HepG2 (cell line): ENCODE data around the gene SHOX.

Source experiments
- FOSL2 ChIP-seq: sonication (generic); formaldehyde crosslinking; IDR thresholded peaks from 2 replicates; pipeline ENCODE4 v1.4.0; 2020; ENCODE audit warnings: missing genetic modification reagents
- HOXA7 ChIP-seq: sonication (generic); formaldehyde crosslinking; IDR thresholded peaks from 2 replicates; pipeline ENCODE4 v1.8.1; 2022; ENCODE audit warnings: mild to moderate bottlenecking, missing genetic modification reagents, moderate library complexity
- KDM2A ChIP-seq: sonication (generic); formaldehyde crosslinking; IDR thresholded peaks from 2 replicates; pipeline ENCODE4 v1.4.0; 2020; ENCODE audit warnings: low read depth, missing genetic modification reagents, borderline replicate concordance
- KLF13 ChIP-seq: sonication (generic); formaldehyde crosslinking; IDR thresholded peaks from 2 replicates; pipeline ENCODE4 v1.4.0; 2020; ENCODE audit warnings: mild to moderate bottlenecking, missing genetic modification reagents
- RELA ChIP-seq: sonication (generic); formaldehyde crosslinking; IDR thresholded peaks from 2 replicates; pipeline ENCODE4 v1.4.0; 2020; ENCODE audit warnings: missing genetic modification reagents
- TCF12 ChIP-seq, 2 experiments: fragments of 450-650 bp in 1 of 2; sonication (generic) in 1 of 2; formaldehyde crosslinking in 1 of 2; IDR thresholded peaks; 2 replicates each; pipeline versions ENCODE4 v1.6.1 to v1.8.0; 2017 to 2022; ENCODE audit warnings: antibody characterized with exemption in 1 of 2, mild to moderate bottlenecking in 1 of 2, missing genetic modification reagents in 1 of 2, moderate library complexity in 1 of 2
- USF2 ChIP-seq, 2 experiments: sonication (generic) in 1 of 2; formaldehyde crosslinking in 1 of 2; IDR thresholded peaks; 2 replicates each; pipeline versions ENCODE4 v1.5.1 to v1.6.1; 2011 to 2020; ENCODE audit warnings: borderline replicate concordance in 1 of 2, low read depth in 1 of 2, low read length in 1 of 2, mild to moderate bottlenecking in 1 of 2, missing genetic modification reagents in 1 of 2, moderate library complexity in 1 of 2
- ZNF143 ChIP-seq: sonication (generic); formaldehyde crosslinking; IDR thresholded peaks from 2 replicates; pipeline ENCODE4 v1.4.0; 2020; ENCODE audit warnings: missing genetic modification reagents
- ZNF547 ChIP-seq: sonication (generic); formaldehyde crosslinking; IDR thresholded peaks from 2 replicates; pipeline ENCODE4 v1.5.1; 2020; ENCODE audit warnings: mild to moderate bottlenecking, missing genetic modification reagents

DNA sequence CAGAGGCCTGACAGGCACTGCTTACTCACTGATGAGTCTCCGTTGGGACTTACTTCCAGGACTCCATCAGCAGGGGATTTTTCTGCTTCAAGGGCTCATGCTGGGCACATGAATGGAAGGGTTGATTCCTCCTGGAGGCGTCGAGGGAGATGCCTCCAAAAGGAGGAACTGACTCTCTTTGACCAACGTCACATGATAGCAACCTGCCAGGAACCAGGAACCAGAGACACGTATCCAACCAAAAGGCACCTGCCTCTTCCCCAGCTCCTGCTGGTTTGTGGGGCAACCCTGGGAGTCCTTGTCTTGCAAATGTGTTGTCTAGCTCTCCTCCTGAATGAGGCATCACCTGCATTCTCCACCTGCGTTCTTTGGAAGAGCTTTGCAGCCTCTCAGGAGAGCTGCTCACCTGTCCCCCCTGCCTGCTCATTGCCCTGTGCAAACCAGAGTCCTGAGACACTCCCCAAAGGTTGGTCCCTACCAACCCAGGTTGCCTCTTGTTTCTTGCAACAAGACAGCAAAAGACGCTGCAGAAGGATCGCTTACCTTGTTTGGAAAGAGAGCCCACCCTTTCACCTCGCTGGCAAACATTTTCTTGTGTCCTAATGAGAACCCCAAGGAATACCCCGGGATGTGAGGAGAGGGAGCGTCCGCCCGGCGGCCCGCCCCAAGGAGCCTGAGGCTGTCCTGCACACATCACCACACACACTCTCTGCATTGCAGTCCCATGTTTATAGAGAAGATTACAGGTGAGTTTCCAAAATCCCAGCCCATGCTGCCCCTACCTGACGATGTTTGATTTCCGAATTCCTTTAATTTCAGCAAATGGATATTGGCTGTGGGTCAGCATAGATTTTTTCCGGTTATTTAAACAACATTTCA, 30.5 kb upstream of the SHOX start:
- no peak for TF ChIP-seq USF2 (IDR thresholded peaks at IDR 0.05; ENCODE audit: low read depth, low read length)
- no peak for TF ChIP-seq USF2 (CRISPR knock-in tag; IDR thresholded peaks at IDR 0.05; ENCODE audit: borderline replicate concordance)
- no peak for TF ChIP-seq KDM2A (CRISPR knock-in tag)
- TF ChIP-seq KLF13 (CRISPR knock-in tag), result no peak
- no peak for TF ChIP-seq RELA (CRISPR knock-in tag)
- TF ChIP-seq TCF12 (IDR thresholded peaks at IDR 0.05), result no peak
- no peak for TF ChIP-seq TCF12 (CRISPR knock-in tag; IDR thresholded peaks at IDR 0.05)
- TF ChIP-seq FOSL2 (CRISPR knock-in tag), result no peak
- no peak for TF ChIP-seq HOXA7 (CRISPR knock-in tag)
- TF ChIP-seq ZNF547 (CRISPR knock-in tag), result no peak
- no peak for TF ChIP-seq ZNF143 (CRISPR knock-in tag)
